SW 1271 (cell line): ENCODE measurements around the gene CFAP99.
"Not testable (repeated sequence)": the region's sequence is repeated elsewhere in the genome, so short reads cannot be mapped to it uniquely, and the experiment has no call there.

Source experiments
- DNase-seq, 2 experiments: peaks; one replicate each; lab custom pipeline; 2025; lab: John Stamatoyannopoulos, UW

Gene CFAP99

GRCh38 chr4:2418650-2419571, at the start of gene CFAP99:
CFAP99 (plus strand) TSS chr4:2418955.
- DNase-seq: peak; percentile 76 to 92

- DNase-seq: no peak
Measured at GRCh38 chr4:2370597-2371320, 48.0 kb upstream of the CFAP99 start.

- DNase-seq: no peak
Measured at GRCh38 chr4:2371765-2372487, 46.8 kb upstream of the CFAP99 start.

GRCh38 chr4:2372488-2373030, 46.2 kb upstream of the CFAP99 start:
- no peak for DNase-seq

- no peak for DNase-seq
Measured at GRCh38 chr4:2373532-2373931, 45.2 kb upstream of the CFAP99 start.

GRCh38 chr4:2375427-2375826, 43.3 kb upstream of the CFAP99 start:
- DNase-seq: no peak

- no peak for DNase-seq
Measured at GRCh38 chr4:2377241-2377640, 41.5 kb upstream of the CFAP99 start.

- no peak for DNase-seq
Measured at GRCh38 chr4:2378401-2378800, 40.4 kb upstream of the CFAP99 start.

GRCh38 chr4:2378898-2379297, 39.9 kb upstream of the CFAP99 start:
- no peak for DNase-seq

GRCh38 chr4:2380589-2380988, 38.2 kb upstream of the CFAP99 start:
- not testable (repeated sequence) for DNase-seq

- DNase-seq: not testable (repeated sequence)
Measured at GRCh38 chr4:2382769-2383202, 36.0 kb upstream of the CFAP99 start.

GRCh38 chr4:2383220-2383631, 35.5 kb upstream of the CFAP99 start:
- not testable (repeated sequence) for DNase-seq

GRCh38 chr4:2383760-2384159, 35.0 kb upstream of the CFAP99 start:
- DNase-seq: no peak

- no peak for DNase-seq
Measured at GRCh38 chr4:2384245-2384644, 34.5 kb upstream of the CFAP99 start.

GRCh38 chr4:2385516-2385915, 33.2 kb upstream of the CFAP99 start:
- DNase-seq: no peak

GRCh38 chr4:2386717-2387116, 32.0 kb upstream of the CFAP99 start:
- DNase-seq: no peak

GRCh38 chr4:2387218-2387617, 31.5 kb upstream of the CFAP99 start:
- DNase-seq: no peak

- no peak for DNase-seq
Measured at GRCh38 chr4:2387829-2388228, 30.9 kb upstream of the CFAP99 start.

- no peak for DNase-seq
Measured at GRCh38 chr4:2388429-2389182, 30.1 kb upstream of the CFAP99 start.

- DNase-seq: no peak
Measured at GRCh38 chr4:2389691-2390090, 29.1 kb upstream of the CFAP99 start.

GRCh38 chr4:2390146-2390545, 28.6 kb upstream of the CFAP99 start:
- no peak for DNase-seq
